Right renal cortex interstitium (tissue), 3 donors: ENCODE results near the gene FHDC1. TPM values are rescaled to one million over a fixed set of nuclear protein-coding genes. Genes with fewer than 3 reads are reported as not detected.

ENCODE experiments used
- DNase-seq, 3 donors: peaks; one replicate each; pipeline ENCODE4 v3.0.0-alpha.2; 2013; ENCODE audit warnings: low read depth in 3 of 3, low spot score in 2 of 3
- polyA plus RNA-seq, 3 donors: library from polyadenylated mRNA; unstranded; fragments of 120-200 nt; gene quantifications; one replicate each; pipeline ENCODE4 v1.2.1, GENCODE V29; 2013; ENCODE audit not compliant: insufficient read length in 3 of 3

The FHDC1 gene
- polyA plus RNA-seq, 3 donors, result 3.6 to 4.0 (median 4.0) TPM

DNA sequence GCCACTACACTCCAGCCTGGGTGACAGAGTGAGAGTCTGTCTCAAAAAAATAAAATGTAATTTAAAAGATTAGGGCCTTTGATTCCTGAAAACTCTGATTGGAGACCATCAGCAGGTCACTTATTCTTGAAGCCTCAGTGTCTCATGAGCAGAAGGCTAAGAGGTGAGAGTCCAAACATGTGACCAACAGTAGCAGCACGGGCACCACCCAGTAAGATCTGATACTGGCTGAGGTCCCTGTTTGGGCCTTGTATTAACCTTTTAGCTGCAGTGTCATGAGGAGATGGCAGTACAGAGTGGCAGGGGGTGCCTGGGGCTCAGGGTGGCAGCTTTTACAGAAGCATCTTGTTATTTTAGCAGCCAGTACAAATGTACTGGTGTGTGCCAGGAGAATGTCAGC lies 89.3 kb downstream of the FHDC1 start:
- DNase-seq, result no peak

DNA sequence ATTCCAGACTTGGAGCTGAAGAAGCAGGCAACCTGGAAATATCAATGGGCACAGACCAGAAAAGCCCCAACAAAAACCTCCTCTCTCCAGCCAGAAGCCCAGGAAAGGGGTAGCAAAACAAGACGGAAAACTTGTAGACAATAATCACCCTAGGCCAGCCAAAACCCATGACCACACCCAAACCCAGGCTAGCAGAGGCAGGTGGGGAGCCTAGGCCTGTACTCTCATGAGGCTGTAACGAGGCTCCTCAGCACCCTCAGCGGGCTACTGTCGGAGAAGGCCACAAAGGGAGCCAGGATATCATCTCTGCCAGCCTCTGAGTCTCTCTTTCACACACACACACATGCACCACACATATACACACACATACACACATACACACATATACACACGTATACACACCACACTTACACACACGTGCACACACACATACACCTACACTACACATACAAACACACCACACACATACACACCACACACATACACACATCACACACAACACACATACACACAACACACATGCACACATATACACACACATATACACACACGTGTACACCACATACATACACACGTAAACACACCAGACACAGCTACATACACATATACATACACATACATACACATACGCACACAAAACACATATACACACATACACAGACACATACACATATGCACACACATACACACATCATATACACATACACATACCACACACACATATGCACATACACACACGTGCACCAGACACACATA lies 90.6 kb downstream of the FHDC1 start:
- no peak for DNase-seq

DNA sequence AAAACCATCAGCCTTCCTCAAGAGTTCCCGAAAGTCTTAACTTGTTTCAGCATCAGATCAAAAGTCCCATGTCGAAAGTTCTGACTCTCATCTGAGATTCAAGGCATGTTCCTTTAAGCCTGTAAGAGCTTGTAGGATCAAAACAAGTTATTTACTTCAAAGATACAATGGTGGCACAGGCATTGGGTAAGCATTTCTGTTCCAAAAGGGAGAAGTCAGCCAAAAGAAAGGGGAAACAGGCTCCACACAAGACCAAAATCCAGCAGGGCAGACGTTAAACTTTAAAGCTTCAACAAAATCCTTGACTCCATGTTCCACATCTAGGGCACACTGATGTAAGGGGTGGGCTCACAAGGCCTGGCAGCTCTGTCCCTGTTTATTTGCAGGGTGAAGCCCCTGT lies 91.7 kb downstream of the FHDC1 start:
- DNase-seq, result no peak

DNA sequence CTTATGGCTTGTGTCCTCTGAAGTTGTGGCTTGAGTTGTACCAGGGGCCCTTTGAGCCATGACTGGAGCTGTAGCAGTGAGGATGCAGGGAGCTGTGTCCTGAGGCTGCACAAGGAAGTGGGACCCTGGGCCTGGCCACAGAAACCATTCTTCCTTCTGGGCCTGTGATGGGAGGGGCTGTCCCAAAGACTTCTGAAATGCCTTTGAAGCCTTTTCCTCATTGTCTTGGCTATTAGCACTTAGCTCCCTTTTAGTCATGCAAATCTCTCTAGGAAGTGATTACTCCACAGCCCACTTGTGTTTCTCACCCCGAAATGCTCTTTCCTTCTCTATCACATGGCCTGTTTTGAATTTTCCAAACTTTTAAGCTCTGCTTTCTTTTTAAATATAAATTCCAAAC lies 92.4 kb downstream of the FHDC1 start:
- DNase-seq, result no peak

Other genes starting within 250 kb of the FHDC1 start
- 1 to 10 TPM; 1.8 to 2.1 (median 2.0) TPM for gene TIGD4, start 156.6 kb upstream of the FHDC1 start, polyA plus RNA-seq
- 10 to 100 TPM; 41.7 to 45.1 (median 43.3) TPM for gene ARFIP1, start 156.4 kb upstream of the FHDC1 start, polyA plus RNA-seq